WTC11 (cell line): Measurements from ENCODE around the gene HOMER2. TPM values are rescaled to one million over a fixed set of nuclear protein-coding genes. Genes with fewer than 3 reads are reported as not detected.
"Not testable (repeated sequence)": the region's sequence is repeated elsewhere in the genome, so short reads cannot be mapped to it uniquely, and the experiment has no call there.

Experiments used
- ATAC-seq: fragments of 200-7000 bp; cut with Tn5 transposase; 2 replicates; pipeline ENCODE4 v1.10.0; 2021; ENCODE audit warnings: mild to moderate bottlenecking, moderate library complexity
- CTCF ChIA-PET: fragments of 300-600 bp; sonication (Branson Sonifier 250); formaldehyde crosslinking; loops from one replicate; lab custom pipeline; 2021; ENCODE audit warnings: antibody characterized with exemption; lab: Charles Lee
- POLR2A ChIA-PET: fragments of 350-600 bp; sonication (Branson Sonifier 250); formaldehyde crosslinking; loops from one replicate; lab custom pipeline; 2021; ENCODE audit warnings: antibody characterized with exemption; lab: Charles Lee
- DNase-seq: peaks from one replicate; pipeline ENCODE4 v3.0.0; 2021; ENCODE audit warnings: low spot score
- H3K27ac Mint-ChIP-seq: 2 replicates; pipeline ENCODE4 v1.8.0; 2021; ENCODE audit warnings: mixed read lengths
- H3K27me3 Mint-ChIP-seq: 2 replicates; pipeline ENCODE4 v1.8.0; 2021; ENCODE audit warnings: low read depth, mild to moderate bottlenecking, moderate library complexity, mixed read lengths
- H3K36me3 Mint-ChIP-seq: 2 replicates; pipeline ENCODE4 v1.8.0; 2021; ENCODE audit warnings: mixed read lengths
- H3K4me1 Mint-ChIP-seq: 2 replicates; pipeline ENCODE4 v1.8.0; 2022; ENCODE audit warnings: mixed read lengths
- H3K4me3 Mint-ChIP-seq: 2 replicates; pipeline ENCODE4 v1.8.0; 2021; ENCODE audit warnings: mild to moderate bottlenecking, moderate library complexity, mixed read lengths
- H3K9me3 Mint-ChIP-seq: 2 replicates; pipeline ENCODE4 v1.8.0; 2021; ENCODE audit warnings: mixed read lengths
- ATF1 ChIP-seq: sonication (generic); formaldehyde crosslinking; IDR thresholded peaks from 2 replicates; pipeline ENCODE4 v1.8.1; 2023; ENCODE audit warnings: mild to moderate bottlenecking, moderate library complexity, missing genetic modification reagents
- CREB1 ChIP-seq: sonication (generic); formaldehyde crosslinking; IDR thresholded peaks from 2 replicates; pipeline ENCODE4 v1.8.0; 2023; ENCODE audit warnings: mild to moderate bottlenecking, missing genetic modification reagents
- CREM ChIP-seq: sonication (generic); formaldehyde crosslinking; IDR thresholded peaks from 2 replicates; pipeline ENCODE4 v1.8.1; 2022; ENCODE audit warnings: mild to moderate bottlenecking, missing genetic modification reagents, moderate library complexity
- EMX1 ChIP-seq: fragments of 250-450 bp; sonication (Bioruptor Pico); IDR thresholded peaks from 2 replicates; pipeline ENCODE4 v1.8.0; 2021; ENCODE audit warnings: mild to moderate bottlenecking
- FOXJ3 ChIP-seq: sonication (generic); formaldehyde crosslinking; IDR thresholded peaks from 2 replicates; pipeline ENCODE4 v1.9.0; 2021; ENCODE audit warnings: missing genetic modification reagents, mild to moderate bottlenecking, borderline replicate concordance
- FOXP1 ChIP-seq: sonication (generic); formaldehyde crosslinking; IDR thresholded peaks from 2 replicates; pipeline ENCODE4 v1.8.0; 2022; ENCODE audit warnings: missing genetic modification reagents, mild to moderate bottlenecking, moderate library complexity, borderline replicate concordance
- IRF2 ChIP-seq: sonication (generic); formaldehyde crosslinking; IDR thresholded peaks from 2 replicates; pipeline ENCODE4 v1.8.0; 2022; ENCODE audit warnings: low read depth, missing genetic modification reagents, borderline replicate concordance
- JAZF1 ChIP-seq: fragments of 250-450 bp; sonication (Bioruptor Pico); IDR thresholded peaks from 2 replicates; pipeline ENCODE4 v1.9.0; 2021; ENCODE audit warnings: moderate library complexity, mild to moderate bottlenecking, inconsistent platforms
- JUN ChIP-seq: sonication (generic); formaldehyde crosslinking; IDR thresholded peaks from 2 replicates; pipeline ENCODE4 v1.8.0; 2023; ENCODE audit warnings: mild to moderate bottlenecking, missing genetic modification reagents
- KAT7 ChIP-seq: sonication (generic); formaldehyde crosslinking; IDR thresholded peaks from 2 replicates; pipeline ENCODE4 v1.8.1; 2023; ENCODE audit warnings: missing genetic modification reagents, mild to moderate bottlenecking, borderline replicate concordance
- NR2C2 ChIP-seq: sonication (generic); formaldehyde crosslinking; IDR thresholded peaks from 2 replicates; pipeline ENCODE4 v1.8.0; 2022; ENCODE audit warnings: mild to moderate bottlenecking, missing genetic modification reagents
- SMAD3 ChIP-seq: sonication (generic); formaldehyde crosslinking; IDR thresholded peaks from 2 replicates; pipeline ENCODE4 v1.8.0; 2022; ENCODE audit warnings: missing genetic modification reagents, mild to moderate bottlenecking, borderline replicate concordance
- ZNF138 ChIP-seq: sonication (generic); formaldehyde crosslinking; conservative IDR thresholded peaks from 2 replicates; pipeline ENCODE4 v1.8.1; 2022; ENCODE audit warnings: mild to moderate bottlenecking, moderate library complexity, missing genetic modification reagents
- ZNF232 ChIP-seq: sonication (generic); formaldehyde crosslinking; IDR thresholded peaks from 2 replicates; pipeline ENCODE4 v1.8.0; 2022; ENCODE audit warnings: mild to moderate bottlenecking, missing genetic modification reagents
- ZNF416 ChIP-seq: fragments of 250-450 bp; sonication (Bioruptor Pico); IDR thresholded peaks from 2 replicates; pipeline ENCODE4 v1.9.0; 2021; ENCODE audit warnings: mild to moderate bottlenecking, inconsistent platforms
- total RNA-seq: library from RNA; stranded (reverse); gene quantifications from 3 replicates; pipeline ENCODE4 v1.2.3, GENCODE V29; 2021
- TF ChIP-seq, protein P1 (sequence below): sonication (generic); formaldehyde crosslinking; IDR thresholded peaks from 2 replicates; pipeline ENCODE4 v1.8.1; 2022; ENCODE audit warnings: mild to moderate bottlenecking, moderate library complexity, missing genetic modification reagents
- TF ChIP-seq, protein P2 (sequence below): fragments of 250-450 bp; sonication (Bioruptor Pico); conservative IDR thresholded peaks from 2 replicates; pipeline ENCODE4 v1.9.0; 2021; ENCODE audit warnings: mild to moderate bottlenecking
- TF ChIP-seq, protein P3 (sequence below): fragments of 250-450 bp; sonication (Bioruptor Pico); IDR thresholded peaks from 2 replicates; pipeline ENCODE4 v1.9.0; 2021; ENCODE audit warnings: mild to moderate bottlenecking, borderline replicate concordance
- TF ChIP-seq, protein P4 (sequence below): sonication (generic); formaldehyde crosslinking; IDR thresholded peaks from 2 replicates; pipeline ENCODE4 v1.8.1; 2022; ENCODE audit warnings: missing genetic modification reagents, borderline replicate concordance
- TF ChIP-seq, protein P5 (sequence below): fragments of 250-450 bp; sonication (Bioruptor Pico); IDR thresholded peaks from 2 replicates; pipeline ENCODE4 v1.9.0; 2021; ENCODE audit warnings: mild to moderate bottlenecking
- TF ChIP-seq, protein P6 (sequence below): sonication (generic); formaldehyde crosslinking; IDR thresholded peaks from 2 replicates; pipeline ENCODE4 v1.8.1; 2022; ENCODE audit warnings: low read depth, missing genetic modification reagents, borderline replicate concordance

HOMER2 gene
- total RNA-seq, 1 experiment from 2014 or later = 17.4 TPM

DNA sequence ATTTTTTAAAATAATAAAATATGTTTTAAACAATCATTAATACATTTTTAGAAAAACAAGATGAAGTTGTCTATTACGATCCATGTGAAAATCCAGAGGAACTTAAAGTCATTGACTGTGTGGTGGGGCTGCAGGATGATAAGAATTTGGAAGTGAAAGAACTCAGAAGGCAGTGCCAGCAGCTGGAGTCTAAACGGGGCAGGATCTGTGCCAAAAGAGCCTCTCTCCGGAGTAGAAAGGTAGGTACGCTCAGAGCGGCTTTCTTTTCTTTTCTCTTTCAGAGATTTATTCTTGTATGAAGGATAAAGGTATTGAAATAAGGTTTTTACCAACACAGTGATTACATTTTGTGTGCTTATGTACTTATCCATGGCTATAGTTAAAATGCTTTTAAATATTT is 129.5 kb downstream of the HOMER2 start (continued):
- TF ChIP-seq, protein P1, sequence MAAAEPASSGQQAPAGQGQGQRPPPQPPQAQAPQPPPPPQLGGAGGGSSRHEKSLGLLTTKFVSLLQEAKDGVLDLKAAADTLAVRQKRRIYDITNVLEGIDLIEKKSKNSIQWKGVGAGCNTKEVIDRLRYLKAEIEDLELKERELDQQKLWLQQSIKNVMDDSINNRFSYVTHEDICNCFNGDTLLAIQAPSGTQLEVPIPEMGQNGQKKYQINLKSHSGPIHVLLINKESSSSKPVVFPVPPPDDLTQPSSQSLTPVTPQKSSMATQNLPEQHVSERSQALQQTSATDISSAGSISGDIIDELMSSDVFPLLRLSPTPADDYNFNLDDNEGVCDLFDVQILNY (CRISPR knock-in tag) = no peak
- no peak for TF ChIP-seq NR2C2 (CRISPR knock-in tag)
- no peak for TF ChIP-seq EMX1 (CRISPR knock-in tag)

DNA sequence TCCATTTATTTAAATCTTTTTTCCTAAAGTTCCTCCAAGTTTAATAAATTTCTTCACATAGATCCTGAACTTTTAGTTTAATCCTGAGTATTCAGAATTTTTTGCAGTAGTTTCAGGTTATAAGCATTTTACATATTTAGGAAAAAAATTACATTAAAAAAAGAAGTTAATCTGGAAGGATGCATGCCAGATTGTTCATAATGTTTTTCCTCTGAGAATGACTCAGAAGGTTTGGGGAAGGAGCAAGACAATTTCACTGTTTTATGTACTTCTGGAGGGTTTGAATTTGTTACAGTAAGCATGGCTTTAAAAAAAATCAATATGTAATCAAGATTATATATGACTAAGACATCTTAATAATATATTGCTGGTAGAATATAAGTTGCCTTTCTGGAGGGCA is 130.7 kb downstream of the HOMER2 start:
- H3K9me3 Mint-ChIP-seq, CTCF ChIA-PET, H3K4me1 Mint-ChIP-seq, DNase-seq, H3K27me3 Mint-ChIP-seq, H3K4me3 Mint-ChIP-seq, POLR2A ChIA-PET, H3K27ac Mint-ChIP-seq, ATAC-seq: not testable (repeated sequence)
- peaks cover 41% of the 10 kb centered on the region for H3K36me3 Mint-ChIP-seq

DNA sequence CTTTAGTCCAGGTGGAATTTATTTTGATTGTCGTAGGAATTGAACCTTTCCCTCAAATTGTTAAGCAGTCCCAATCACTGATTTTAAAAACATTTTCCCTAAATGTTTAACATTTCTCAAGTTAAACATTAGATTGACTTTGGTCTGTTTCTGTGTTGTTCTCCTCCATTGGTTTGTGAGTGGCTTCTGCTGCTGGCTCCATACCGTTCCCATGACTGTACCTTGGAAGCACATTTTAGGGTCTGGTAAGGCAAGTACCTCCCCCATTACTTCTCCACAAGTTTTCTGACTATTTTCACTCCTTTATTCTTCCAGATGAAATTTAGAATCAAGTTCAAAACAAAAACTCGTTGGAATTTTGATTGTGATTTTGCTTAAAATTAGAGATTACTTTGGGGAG is 131.1 kb downstream of the HOMER2 start:
- DNase-seq, H3K27me3 Mint-ChIP-seq, ATAC-seq, H3K9me3 Mint-ChIP-seq, POLR2A ChIA-PET, H3K27ac Mint-ChIP-seq, H3K4me1 Mint-ChIP-seq, CTCF ChIA-PET, H3K4me3 Mint-ChIP-seq: not testable (repeated sequence)
- H3K36me3 Mint-ChIP-seq = peaks cover 41% of the 10 kb centered on the region

DNA sequence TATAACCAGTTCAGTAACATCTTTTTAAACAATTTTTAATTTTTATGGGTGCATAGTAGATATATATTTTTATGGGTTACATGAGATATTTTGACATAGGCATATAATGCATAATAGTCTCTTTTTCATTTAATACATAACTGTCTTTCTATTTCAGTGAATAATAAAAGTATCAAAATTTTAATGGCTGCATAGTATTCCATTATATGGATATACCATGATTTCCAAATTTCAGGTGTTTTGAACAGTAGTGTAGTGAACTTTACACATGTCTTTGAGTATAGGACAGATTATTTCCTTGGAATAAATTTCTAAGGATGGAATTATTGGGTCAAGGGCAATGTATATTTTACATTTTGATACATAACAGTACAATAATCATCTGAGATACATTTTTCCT is 132.4 kb downstream of the HOMER2 start:
- no peak overlapping the region for H3K4me3 Mint-ChIP-seq
- ATAC-seq = no peak
- peaks cover 35% of the 10 kb centered on the region for H3K36me3 Mint-ChIP-seq

More for the DNA sequence above, 132.4 kb downstream of the HOMER2 start:
- no peaks in the 10 kb centered on the region for H3K27me3 Mint-ChIP-seq
- POLR2A ChIA-PET = no interaction called here
- CTCF ChIA-PET = no interaction called here
- H3K27ac Mint-ChIP-seq = no peak overlapping the region
- no peak for DNase-seq
- no peaks in the 10 kb centered on the region for H3K4me1 Mint-ChIP-seq
- TF ChIP-seq FOXJ3 (no peak), SMAD3 (no peak), JAZF1 (CRISPR knock-in tag) (no peak), ZNF138 (no peak), CREM (no peak), FOXP1 (CRISPR knock-in tag) (no peak), KAT7 (CRISPR knock-in tag) (no peak), IRF2 (CRISPR knock-in tag) (no peak), ZNF416 (CRISPR knock-in tag) (no peak), ZNF232 (CRISPR knock-in tag) (no peak), ATF1 (CRISPR knock-in tag) (no peak), JUN (CRISPR knock-in tag) (no peak), CREB1 (no peak)
- TF ChIP-seq, protein P2, sequence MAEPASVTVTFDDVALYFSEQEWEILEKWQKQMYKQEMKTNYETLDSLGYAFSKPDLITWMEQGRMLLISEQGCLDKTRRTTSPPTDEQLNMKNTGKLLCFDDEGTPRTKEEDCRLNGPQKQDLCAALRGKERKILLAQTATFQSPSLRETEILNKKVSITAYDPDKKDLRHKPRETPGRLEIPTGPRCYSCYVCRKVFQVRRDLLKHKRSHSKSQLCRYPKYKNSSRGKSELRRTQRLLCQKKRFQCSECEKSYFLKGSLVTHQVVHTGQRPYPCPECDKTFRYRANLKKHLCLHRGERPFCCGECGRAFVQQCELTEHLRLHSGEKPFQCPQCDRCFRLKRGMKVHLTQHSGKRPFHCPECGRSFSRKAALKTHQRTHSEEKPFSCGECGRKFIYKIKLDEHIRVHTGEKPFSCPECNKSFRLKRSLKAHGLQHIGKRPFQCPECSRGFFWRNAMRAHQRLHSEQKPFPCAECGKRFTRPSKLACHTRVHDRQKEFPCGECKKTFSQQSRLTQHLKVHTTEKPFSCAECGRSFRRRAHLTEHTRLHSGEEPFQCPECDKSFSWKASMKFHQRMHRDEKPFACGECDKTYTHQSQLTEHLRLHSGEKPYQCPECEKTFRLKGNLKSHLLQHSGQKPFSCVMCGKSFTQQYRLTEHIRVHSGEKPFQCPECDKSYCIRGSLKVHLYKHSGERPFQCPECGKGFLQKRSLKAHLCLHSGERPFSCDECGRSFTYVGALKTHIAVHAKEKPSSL (CRISPR knock-in tag) = no peak
- TF ChIP-seq, protein P3, sequence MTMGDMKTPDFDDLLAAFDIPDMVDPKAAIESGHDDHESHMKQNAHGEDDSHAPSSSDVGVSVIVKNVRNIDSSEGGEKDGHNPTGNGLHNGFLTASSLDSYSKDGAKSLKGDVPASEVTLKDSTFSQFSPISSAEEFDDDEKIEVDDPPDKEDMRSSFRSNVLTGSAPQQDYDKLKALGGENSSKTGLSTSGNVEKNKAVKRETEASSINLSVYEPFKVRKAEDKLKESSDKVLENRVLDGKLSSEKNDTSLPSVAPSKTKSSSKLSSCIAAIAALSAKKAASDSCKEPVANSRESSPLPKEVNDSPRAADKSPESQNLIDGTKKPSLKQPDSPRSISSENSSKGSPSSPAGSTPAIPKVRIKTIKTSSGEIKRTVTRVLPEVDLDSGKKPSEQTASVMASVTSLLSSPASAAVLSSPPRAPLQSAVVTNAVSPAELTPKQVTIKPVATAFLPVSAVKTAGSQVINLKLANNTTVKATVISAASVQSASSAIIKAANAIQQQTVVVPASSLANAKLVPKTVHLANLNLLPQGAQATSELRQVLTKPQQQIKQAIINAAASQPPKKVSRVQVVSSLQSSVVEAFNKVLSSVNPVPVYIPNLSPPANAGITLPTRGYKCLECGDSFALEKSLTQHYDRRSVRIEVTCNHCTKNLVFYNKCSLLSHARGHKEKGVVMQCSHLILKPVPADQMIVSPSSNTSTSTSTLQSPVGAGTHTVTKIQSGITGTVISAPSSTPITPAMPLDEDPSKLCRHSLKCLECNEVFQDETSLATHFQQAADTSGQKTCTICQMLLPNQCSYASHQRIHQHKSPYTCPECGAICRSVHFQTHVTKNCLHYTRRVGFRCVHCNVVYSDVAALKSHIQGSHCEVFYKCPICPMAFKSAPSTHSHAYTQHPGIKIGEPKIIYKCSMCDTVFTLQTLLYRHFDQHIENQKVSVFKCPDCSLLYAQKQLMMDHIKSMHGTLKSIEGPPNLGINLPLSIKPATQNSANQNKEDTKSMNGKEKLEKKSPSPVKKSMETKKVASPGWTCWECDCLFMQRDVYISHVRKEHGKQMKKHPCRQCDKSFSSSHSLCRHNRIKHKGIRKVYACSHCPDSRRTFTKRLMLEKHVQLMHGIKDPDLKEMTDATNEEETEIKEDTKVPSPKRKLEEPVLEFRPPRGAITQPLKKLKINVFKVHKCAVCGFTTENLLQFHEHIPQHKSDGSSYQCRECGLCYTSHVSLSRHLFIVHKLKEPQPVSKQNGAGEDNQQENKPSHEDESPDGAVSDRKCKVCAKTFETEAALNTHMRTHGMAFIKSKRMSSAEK (CRISPR knock-in tag) = no peak
- TF ChIP-seq, protein P4, sequence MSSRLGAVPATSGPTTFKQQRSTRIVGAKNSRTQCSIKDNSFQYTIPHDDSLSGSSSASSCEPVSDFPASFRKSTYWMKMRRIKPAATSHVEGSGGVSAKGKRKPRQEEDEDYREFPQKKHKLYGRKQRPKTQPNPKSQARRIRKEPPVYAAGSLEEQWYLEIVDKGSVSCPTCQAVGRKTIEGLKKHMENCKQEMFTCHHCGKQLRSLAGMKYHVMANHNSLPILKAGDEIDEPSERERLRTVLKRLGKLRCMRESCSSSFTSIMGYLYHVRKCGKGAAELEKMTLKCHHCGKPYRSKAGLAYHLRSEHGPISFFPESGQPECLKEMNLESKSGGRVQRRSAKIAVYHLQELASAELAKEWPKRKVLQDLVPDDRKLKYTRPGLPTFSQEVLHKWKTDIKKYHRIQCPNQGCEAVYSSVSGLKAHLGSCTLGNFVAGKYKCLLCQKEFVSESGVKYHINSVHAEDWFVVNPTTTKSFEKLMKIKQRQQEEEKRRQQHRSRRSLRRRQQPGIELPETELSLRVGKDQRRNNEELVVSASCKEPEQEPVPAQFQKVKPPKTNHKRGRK (CRISPR knock-in tag) = no peak
- TF ChIP-seq, protein P5, sequence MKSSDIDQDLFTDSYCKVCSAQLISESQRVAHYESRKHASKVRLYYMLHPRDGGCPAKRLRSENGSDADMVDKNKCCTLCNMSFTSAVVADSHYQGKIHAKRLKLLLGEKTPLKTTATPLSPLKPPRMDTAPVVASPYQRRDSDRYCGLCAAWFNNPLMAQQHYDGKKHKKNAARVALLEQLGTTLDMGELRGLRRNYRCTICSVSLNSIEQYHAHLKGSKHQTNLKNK (CRISPR knock-in tag) = no peak
- TF ChIP-seq, protein P6, sequence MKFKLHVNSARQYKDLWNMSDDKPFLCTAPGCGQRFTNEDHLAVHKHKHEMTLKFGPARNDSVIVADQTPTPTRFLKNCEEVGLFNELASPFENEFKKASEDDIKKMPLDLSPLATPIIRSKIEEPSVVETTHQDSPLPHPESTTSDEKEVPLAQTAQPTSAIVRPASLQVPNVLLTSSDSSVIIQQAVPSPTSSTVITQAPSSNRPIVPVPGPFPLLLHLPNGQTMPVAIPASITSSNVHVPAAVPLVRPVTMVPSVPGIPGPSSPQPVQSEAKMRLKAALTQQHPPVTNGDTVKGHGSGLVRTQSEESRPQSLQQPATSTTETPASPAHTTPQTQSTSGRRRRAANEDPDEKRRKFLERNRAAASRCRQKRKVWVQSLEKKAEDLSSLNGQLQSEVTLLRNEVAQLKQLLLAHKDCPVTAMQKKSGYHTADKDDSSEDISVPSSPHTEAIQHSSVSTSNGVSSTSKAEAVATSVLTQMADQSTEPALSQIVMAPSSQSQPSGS (CRISPR knock-in tag) = no peak
- H3K9me3 Mint-ChIP-seq = peaks cover 8% of the 10 kb centered on the region
